ENCODE measurements around the gene C19orf73. TPM values are rescaled to one million over a fixed set of nuclear protein-coding genes. Genes with fewer than 3 reads are reported as not detected.

C19orf73 gene
- total and polyA plus RNA-seq, 9 of the 15 experiments (the other 6 are each of a cell fraction or from before 2014, with no cell fraction given), result 0.08 to 7.4 (median 1.4) TPM

DNA sequence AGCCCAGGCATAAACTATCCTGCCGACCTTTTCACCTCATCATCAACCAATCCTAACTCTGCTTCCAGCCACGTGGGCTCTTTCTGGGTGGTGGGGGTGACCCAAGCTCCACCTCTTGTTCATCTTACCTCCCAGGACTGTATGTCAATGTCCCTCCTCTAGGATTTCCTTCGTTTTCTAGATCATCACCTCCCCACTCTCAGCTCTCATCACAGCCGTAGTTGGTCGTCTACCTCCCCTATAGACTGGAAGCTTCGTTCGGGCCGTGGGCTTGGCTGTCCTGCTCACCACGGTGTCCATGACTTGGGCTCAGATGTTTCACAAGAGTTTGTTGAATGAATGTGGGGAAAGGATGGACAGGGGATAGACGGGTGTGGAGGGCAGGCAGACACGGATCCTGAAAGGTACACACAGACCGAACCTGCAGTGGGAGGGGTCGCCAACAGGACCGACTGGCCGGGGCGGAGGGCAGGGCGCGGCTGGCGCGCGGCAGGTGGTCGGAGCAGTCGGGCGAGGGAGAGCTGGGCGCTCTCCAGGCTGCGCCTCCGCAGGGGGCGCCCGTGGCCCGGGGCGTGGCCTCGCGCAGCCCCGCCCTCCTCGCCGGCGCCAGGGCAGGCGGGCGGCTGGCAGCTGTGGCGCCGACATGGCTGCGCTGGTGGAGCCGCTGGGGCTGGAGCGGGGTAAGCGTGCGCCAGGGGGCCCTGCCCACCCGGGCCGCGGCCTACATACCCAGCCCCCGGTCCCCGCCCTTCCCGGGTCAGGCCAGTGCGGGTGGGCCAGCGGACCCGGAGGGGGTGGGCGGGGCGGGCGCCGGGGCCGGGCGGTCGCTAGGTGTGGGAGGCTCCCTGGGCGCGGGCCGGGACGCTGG, 4.9 kb downstream of the C19orf73 start, which contains the start of gene LIN7B (continued):
- TF ChIP-seq PRMT5 (CRISPR knock-in tag; IDR thresholded peaks at IDR 0.05) (no peak), CBFA2T3 (IDR thresholded peaks at IDR 0.05) (no peak), TBL1XR1 (IDR thresholded peaks at IDR 0.05; ENCODE audit: low read length in 2 of 2) (no peak), THRA (IDR thresholded peaks at IDR 0.05) (no peak), PHB (CRISPR knock-in tag; IDR thresholded peaks at IDR 0.05) (no peak), SMARCA4 (IDR thresholded peaks at IDR 0.05) (0 out of 2 replicates have a peak, but pooled peaks have one; percentile 29), ZNF311 (CRISPR knock-in tag; IDR thresholded peaks at IDR 0.05) (no peak), DACH1 (IDR thresholded peaks at IDR 0.05; ENCODE audit: partially characterized antibody) (peak; percentile 7), C11orf30 (IDR thresholded peaks at IDR 0.05; ENCODE audit: low read depth) (no peak), ESRRA (IDR thresholded peaks at IDR 0.05; ENCODE audit: borderline replicate concordance, low read depth) (no peak), ZNF175 (CRISPR knock-in tag; IDR thresholded peaks at IDR 0.05; ENCODE audit: low read depth) (no peak), RBM14 (IDR thresholded peaks at IDR 0.05; ENCODE audit: borderline replicate concordance, insufficient read depth, low read depth, low read length) (no peak), GABPB2 (CRISPR knock-in tag; conservative IDR thresholded peaks at IDR 0.05) (no peak), TFAP4 (CRISPR knock-in tag; IDR thresholded peaks at IDR 0.05; ENCODE audit: borderline replicate concordance) (peak; percentile 83; the same call in 1 of the 2 replicates), SMARCB1 (IDR thresholded peaks at IDR 0.05; ENCODE audit: insufficient read length, low read depth) (no peak), ZNF644 (tag; IDR thresholded peaks at IDR 0.05; ENCODE audit: low read depth) (no peak), FOXK1 (CRISPR knock-in tag; IDR thresholded peaks at IDR 0.05; ENCODE audit: borderline replicate concordance) (no peak), ZNF274 (IDR thresholded peaks at IDR 0.05; ENCODE audit: borderline replicate concordance, low read depth, low read length) (no peak), NEUROD1 (IDR thresholded peaks at IDR 0.05; ENCODE audit: borderline replicate concordance, low read depth, low read length, partially characterized antibody) (peak; percentile 20), E2F1 (CRISPR knock-in tag; IDR thresholded peaks at IDR 0.05) (0 out of 2 replicates have a peak, but pooled peaks have one; percentile 46)
- TF ChIP-seq, protein P1, sequence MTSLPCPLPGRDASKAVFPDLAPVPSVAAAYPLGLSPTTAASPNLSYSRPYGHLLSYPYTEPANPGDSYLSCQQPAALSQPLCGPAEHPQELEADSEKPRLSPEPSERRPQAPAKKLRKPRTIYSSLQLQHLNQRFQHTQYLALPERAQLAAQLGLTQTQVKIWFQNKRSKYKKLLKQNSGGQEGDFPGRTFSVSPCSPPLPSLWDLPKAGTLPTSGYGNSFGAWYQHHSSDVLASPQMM (CRISPR knock-in tag; IDR thresholded peaks at IDR 0.05), result no peak
- TF ChIP-seq, protein P2, sequence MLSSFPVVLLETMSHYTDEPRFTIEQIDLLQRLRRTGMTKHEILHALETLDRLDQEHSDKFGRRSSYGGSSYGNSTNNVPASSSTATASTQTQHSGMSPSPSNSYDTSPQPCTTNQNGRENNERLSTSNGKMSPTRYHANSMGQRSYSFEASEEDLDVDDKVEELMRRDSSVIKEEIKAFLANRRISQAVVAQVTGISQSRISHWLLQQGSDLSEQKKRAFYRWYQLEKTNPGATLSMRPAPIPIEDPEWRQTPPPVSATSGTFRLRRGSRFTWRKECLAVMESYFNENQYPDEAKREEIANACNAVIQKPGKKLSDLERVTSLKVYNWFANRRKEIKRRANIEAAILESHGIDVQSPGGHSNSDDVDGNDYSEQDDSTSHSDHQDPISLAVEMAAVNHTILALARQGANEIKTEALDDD (IDR thresholded peaks at IDR 0.05), result no peak

Data from K562 (cell line).